Iris pigment epithelial cell (primary cell): Measurements from ENCODE around the gene EPAS1.
A peak's percentile ranks its signal among the peaks of the same experiment; 100 is the strongest.

Experiments
- DNase-seq: peaks from one replicate; pipeline ENCODE4 v3.0.0-alpha.2; 2011; ENCODE audit warnings: low read depth

EPAS1 gene

GRCh38 chr2:46302005-46302695, 4.9 kb downstream of the EPAS1 start:
- no peak for DNase-seq

DNA sequence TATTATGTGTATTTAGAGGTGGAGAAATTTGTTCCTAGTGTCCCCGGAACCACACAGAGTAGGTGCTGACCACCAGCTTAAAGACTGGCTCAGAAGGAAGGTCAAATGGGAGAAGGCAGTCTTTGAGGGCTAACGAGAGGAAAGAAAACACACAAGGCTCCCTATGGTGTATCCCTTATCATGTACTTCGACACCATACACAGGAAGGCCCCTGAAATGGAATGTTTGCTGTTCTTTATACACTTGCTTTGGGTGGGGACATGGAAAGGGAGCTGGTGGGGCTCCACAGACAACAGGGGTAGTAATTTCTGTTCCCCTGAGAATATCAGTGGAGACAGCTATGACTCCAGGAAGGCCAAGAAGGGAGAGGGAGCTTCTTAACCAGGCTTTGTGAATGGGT, 6.0 kb downstream of the EPAS1 start:
- no peak for DNase-seq

GRCh38 chr2:46303822-46304221, 6.6 kb downstream of the EPAS1 start:
- DNase-seq = no peak

DNA sequence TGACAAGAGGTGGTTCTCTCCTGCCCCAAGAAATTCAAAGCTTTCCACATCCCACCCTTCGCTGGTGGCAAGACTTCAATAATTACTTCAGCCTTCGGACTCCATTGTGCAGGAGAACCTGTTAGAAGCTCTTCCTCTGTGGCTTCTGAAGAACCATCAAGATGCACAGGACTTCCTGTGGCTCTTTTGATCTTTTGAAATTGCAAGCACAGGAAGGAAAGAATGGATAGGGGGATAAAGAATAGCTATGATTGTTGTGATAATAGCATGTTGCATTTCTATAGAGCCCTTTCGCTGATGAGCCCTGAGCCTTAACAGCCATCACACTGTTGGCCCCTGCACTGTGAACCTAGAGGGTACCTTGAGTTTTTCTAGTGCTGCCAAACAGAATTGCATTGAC, 7.4 kb downstream of the EPAS1 start:
- no peak for DNase-seq

GRCh38 chr2:46305187-46305586, 8.0 kb downstream of the EPAS1 start:
- DNase-seq = no peak

DNA sequence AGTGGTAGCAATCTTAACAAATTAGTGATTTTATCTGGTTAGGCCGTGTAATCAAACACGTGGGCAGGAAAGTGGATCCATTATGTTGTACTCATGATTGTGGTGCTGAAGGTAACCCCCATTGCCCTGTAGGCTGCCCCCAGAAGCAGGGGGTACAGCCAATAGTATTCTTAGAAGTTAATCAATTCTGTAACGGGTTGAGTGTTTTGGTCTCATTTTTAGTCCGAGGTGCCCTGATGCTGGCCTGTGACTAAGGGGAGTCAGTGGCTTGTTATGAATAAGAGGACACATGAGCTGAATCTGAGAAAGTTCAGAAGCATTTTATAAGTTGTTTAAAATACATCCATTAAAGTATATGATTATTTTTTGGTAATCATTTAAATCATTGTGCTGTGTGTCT, 8.6 kb downstream of the EPAS1 start:
- DNase-seq = no peak

- peak; percentile 72 for DNase-seq
These were observed 9.1 kb downstream of the EPAS1 start for GRCh38 chr2:46306330-46306751.

GRCh38 chr2:46306988-46307655, 9.9 kb downstream of the EPAS1 start:
- DNase-seq = no peak

GRCh38 chr2:46308081-46308480, 10.9 kb downstream of the EPAS1 start:
- DNase-seq = no peak

- no peak for DNase-seq
These were observed 11.4 kb downstream of the EPAS1 start for GRCh38 chr2:46308629-46309028.

DNA sequence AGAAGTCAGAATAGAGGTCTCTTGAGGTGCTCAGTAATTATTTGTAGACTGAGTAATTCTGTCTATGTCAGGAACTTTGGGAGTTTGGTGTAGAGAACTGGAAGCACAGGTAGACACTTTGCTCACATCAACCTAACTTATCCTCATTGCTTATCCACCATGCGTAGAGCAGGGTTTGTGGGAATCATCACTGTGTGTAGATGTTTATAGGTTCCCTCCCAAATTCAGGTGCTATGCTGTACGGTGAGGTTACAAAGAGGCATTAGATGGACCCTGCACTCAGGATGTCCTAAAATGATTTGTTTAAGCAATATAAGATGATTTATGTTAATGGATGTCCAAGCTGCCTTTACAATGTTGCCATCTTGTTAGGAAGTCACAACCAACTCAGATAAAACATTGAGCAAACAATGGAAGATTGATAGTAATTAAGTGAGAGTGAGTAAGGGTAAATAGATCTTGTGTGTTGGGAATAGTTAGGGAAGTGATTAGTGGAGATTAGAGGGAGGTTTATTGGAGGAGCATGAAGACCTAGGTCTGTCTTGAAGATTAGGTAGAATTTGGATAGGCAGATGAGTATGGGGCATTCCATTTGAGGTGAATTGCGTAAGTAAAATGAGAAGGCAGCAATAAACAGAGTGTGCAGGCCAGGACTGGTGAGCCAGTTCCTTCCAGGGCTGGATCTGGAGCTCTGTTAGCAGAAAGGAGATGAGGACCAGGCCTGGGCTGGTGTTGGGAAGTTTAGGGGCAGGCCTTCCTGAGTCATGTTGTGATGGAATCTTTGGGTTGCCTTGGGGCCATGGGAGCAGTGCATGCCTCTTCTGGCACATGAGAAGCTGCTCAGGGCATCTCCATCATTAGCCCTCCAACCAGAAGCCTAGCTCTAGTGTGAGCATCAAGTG, 12.1 kb downstream of the EPAS1 start:
- DNase-seq = peak; percentile 61

GRCh38 chr2:46310446-46310845, 13.2 kb downstream of the EPAS1 start:
- DNase-seq = no peak

GRCh38 chr2:46311651-46312223, 14.5 kb downstream of the EPAS1 start:
- peak; percentile 46 for DNase-seq

- no peak for DNase-seq
These were observed 15.9 kb downstream of the EPAS1 start for GRCh38 chr2:46313063-46313462.

- no peak for DNase-seq
These were observed 17.0 kb downstream of the EPAS1 start for GRCh38 chr2:46314065-46314835.

- peak; percentile 98 for DNase-seq
These were observed 18.1 kb downstream of the EPAS1 start for GRCh38 chr2:46315103-46315890.

GRCh38 chr2:46317094-46317486, 19.9 kb downstream of the EPAS1 start:
- no peak for DNase-seq

- DNase-seq = peak; percentile 47
These were observed 21.6 kb downstream of the EPAS1 start for GRCh38 chr2:46318579-46319460.

DNA sequence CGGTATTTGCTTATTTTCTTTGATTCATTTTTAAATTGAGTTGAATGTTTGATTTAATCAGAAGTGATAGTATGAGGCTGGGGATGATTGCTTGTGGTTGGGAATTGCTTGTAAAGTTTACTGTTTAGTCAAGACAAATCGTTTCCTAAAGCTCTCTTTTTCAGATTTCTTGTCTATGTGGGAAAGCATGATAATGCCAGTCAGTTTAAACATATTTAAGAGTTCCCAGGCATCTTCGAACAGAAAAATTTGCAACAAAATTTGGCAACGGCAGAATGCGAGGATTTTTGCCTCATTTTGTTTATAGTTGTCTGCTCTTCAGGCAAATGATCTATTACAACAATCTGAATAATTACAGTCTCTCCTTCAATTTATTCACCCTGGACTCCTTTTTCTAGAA, 22.5 kb downstream of the EPAS1 start:
- no peak for DNase-seq

- DNase-seq = no peak
These were observed 22.9 kb downstream of the EPAS1 start for GRCh38 chr2:46320141-46320567.
